ENCODE results near the gene NIM1K.
"Not testable (repeated sequence)": the region's sequence is repeated elsewhere in the genome, so short reads cannot be mapped to it uniquely, and the experiment has no call there.

NIM1K gene

DNA sequence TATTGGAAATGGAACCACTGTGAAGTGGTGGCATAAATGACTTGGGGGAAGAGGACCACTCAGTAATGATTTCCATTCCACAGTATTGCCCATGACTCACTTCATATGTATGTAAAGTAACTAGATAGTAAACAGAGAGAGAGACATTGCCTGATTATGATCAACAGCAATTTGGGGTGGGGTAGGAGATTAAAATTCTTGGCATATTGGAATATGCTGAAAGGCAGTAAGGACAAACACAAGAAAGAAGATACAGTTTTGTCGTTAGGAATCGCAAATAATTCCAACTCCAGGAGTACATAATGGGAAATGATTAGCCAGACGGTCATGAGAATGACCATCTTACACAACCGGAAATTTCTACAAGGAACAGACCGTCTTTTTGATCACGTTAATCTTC is 122.7 kb downstream of the NIM1K start:
- no peak for DNase-seq (ENCODE audit: low read depth)

DNA sequence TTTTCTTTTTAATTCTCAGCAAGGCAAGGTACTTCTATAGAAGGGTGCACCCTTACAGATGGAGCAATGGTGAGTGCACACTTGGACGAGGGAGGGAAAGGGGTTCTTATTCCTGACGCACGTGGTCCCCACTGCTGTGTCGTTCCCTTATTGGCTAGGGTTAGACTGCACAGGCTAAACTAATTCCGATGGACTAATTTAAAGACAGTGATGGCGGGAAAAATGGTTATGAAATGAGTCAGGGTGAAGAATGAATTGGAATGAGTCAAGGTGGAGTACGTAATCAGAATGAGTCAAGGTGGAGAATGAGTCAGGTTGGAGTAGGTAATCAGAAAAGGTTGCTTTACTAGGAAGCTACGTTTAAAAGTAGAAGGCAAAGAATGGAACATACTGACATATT is 123.2 kb downstream of the NIM1K start:
- DNase-seq (ENCODE audit: low read depth), result no peak

DNA sequence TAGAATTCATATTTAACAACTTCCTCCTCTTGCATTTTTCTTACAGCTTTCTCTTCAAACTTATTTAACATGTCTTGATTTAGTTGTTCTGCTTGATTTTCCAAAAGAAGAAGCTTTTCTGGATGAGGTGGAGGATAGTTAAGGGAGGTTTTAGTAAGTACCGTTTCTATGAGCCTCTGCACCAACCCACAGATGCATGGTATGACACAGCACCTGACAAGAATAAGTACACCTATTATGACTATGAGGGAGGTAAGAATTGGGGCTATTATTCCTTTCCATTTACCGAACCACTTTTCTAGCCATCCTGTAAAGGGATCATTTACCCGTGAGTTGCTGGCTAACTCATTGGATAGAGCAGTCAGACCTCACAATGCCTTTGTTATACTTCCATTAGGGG is 123.7 kb downstream of the NIM1K start:
- DNase-seq (ENCODE audit: low read depth), result no peak

DNA sequence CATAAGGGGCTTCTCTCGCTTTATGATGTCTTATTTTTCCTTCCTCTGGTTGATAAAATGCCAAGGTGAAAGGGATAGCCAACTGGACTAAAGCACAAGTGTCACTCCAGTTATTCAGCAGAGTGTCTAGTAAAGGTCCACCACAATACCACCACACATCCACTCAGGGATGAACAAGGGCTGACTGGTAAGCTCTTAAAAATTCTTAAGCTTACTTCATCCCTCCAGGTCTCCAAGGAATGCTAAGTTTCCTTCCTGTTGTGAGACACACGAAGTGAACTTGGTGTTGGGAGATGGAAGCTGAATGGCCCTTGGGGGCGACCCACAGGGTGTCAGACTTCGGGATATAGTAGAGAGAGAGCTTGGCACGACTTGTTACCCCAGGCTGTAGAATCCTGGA is 124.4 kb downstream of the NIM1K start:
- no peak for DNase-seq (ENCODE audit: low read depth)

DNA sequence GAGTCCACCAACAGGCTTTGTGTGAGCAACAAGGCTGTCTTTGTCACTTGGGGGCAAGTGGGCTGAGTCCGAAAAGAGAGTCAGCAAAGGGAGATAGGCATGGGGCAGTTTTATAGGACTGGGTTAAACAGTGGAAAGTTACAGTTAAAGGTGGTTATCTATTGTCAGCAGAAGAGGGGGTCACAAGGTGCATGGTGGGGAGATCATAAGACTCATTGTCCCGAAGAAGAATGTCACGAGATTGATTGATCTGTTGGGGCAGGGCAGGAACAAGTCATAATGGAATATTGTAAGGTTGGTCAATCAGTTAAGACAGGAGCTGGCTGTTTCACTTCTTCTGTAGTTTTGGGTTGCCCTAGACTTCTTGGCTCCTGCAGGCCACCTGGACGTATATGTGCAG is 128.8 kb downstream of the NIM1K start:
- DNase-seq (ENCODE audit: low read depth), result no peak

DNA sequence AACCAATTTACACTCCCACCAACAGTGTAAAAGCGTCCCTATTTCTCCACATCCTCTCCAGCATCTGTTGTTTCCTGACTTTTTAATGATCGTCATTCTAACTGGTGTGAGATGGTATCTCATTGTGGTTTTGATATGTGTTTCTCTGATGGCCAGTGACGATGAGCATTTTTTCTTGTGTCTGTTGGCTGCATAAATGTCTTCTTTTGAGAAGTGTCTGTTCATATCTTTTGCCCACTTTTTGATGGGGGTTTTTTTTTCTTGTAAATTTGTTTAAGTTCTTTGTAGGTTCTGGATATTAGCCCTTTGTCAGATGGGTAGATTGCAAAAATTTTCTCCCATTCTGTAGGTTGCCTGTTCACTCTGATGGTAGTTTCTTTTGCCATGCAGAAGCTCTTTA is 131.5 kb downstream of the NIM1K start:
- not testable (repeated sequence) for DNase-seq (ENCODE audit: low read depth)

DNA sequence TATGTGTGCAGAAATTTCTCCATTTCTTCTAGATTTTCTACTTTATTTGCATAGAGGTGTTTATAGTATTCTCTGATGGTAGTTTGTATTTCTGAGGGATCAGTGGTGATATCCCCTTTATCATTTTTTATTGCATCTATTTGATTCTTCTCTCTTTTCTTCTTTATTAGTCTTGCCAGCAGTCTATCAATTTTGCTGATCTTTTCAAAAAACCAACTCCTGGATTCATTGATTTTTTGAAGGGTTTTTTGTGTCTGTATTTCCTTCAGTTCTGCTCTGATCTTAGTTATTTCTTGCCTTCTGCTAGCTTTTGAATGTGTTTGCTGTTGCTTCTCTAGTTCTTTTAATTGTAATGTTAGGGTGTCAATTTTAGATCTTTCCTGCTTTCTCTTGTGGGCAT is 133.6 kb downstream of the NIM1K start:
- not testable (repeated sequence) for DNase-seq (ENCODE audit: low read depth)

Measured in activated gamma-delta T cell treated with anti-CD3 and anti-CD28 coated beads, Interleukin-2, amount 50 U/mL, for 16 hours (primary cell).